ENCODE measurements around the gene PRLH.

The PRLH gene

DNA sequence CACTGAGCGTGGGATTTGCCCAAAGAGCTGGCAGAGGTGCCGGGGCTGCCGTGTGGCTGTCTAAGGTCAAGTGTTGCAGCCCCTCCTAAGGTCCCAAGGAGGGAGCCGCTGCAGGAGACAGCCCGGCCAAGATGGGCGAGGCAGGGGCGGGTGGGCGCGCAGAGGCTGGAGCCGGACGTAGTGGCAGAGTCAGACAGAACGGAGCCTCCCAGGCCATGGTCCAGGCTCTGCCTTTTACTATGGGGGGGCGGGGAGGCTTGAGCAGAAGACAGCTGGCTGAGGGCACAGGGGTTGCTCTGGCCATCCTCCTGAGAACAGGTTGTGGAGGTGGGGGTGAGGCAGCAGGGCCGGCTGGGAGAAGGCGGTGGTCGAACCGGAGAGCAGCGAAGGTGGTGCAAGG, 27.5 kb upstream of the PRLH start:
- H3K4me3 ChIP-seq (replicated peaks in 1 of 2; ENCODE audit: low read depth in 2 of 2, low read length in 2 of 2): no peak overlapping the region
- TF ChIP-seq CTCF (IDR thresholded peaks at IDR 0.05; ENCODE audit: low read depth, low read length): no peak
- no peak for DNase-seq (ENCODE audit: low read depth in 2 of 2)

GRCh38 chr2:237539681-237540080, 26.7 kb upstream of the PRLH start:
- H3K4me3 ChIP-seq (replicated peaks in 1 of 2; ENCODE audit: low read depth in 2 of 2, low read length in 2 of 2): no peak overlapping the region
- TF ChIP-seq CTCF (IDR thresholded peaks at IDR 0.05; ENCODE audit: low read depth, low read length): no peak
- no peak for DNase-seq (ENCODE audit: low read depth in 2 of 2)

DNA sequence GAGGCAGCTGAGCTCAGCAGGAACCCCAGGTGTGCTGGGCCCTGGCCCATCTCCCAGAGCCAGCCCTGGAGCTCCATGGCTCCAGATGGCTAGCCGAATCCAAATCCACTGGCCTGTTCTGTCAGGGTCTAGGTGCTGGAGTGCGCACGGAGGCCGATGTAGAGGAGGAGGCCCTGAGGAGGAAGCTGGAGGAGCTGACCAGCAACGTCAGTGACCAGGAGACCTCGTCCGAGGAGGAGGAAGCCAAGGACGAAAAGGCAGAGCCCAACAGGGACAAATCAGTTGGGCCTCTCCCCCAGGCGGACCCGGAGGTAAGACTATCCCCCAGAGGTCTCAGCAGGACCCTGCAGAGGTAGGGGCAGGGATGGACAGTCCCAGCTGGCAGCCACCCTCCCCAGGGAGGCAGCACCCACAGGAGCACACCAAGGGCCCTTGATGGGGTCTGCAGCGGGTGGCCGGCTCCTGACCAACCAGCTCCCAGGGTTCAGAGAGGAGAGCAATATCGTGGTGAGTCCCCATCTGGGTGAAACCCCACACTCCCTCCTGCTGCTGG, 26.1 kb upstream of the PRLH start:
- H3K4me3 ChIP-seq (replicated peaks in 1 of 2; ENCODE audit: low read depth in 2 of 2, low read length in 2 of 2): no peak overlapping the region
- no peak for TF ChIP-seq CTCF (IDR thresholded peaks at IDR 0.05; ENCODE audit: low read depth, low read length)
- DNase-seq (ENCODE audit: low read depth in 2 of 2): no peak

GRCh38 chr2:237540823-237541222, 25.6 kb upstream of the PRLH start:
- H3K4me3 ChIP-seq (replicated peaks in 1 of 2; ENCODE audit: low read depth in 2 of 2, low read length in 2 of 2): no peak overlapping the region
- peak; percentile 60 to 79 for DNase-seq (ENCODE audit: low read depth in 2 of 2)
- TF ChIP-seq CTCF (IDR thresholded peaks at IDR 0.05; ENCODE audit: low read depth, low read length): no peak

- no peak for TF ChIP-seq CTCF (IDR thresholded peaks at IDR 0.05; ENCODE audit: low read depth, low read length)
- H3K4me3 ChIP-seq (replicated peaks in 1 of 2; ENCODE audit: low read depth in 2 of 2, low read length in 2 of 2): no peak overlapping the region
- DNase-seq (ENCODE audit: low read depth in 2 of 2): no peak
These were observed 25.1 kb upstream of the PRLH start for GRCh38 chr2:237541243-237541642.

- H3K4me3 ChIP-seq (replicated peaks in 1 of 2; ENCODE audit: low read depth in 2 of 2, low read length in 2 of 2): no peak overlapping the region
- no peak for TF ChIP-seq CTCF (IDR thresholded peaks at IDR 0.05; ENCODE audit: low read depth, low read length)
- no peak for DNase-seq (ENCODE audit: low read depth in 2 of 2)
These were observed 24.2 kb upstream of the PRLH start for GRCh38 chr2:237542001-237542704.

Data from cardiac fibroblast (primary cell).